Measurements from ENCODE around the gene ACLY. TPM values are rescaled to one million over a fixed set of nuclear protein-coding genes. Genes with fewer than 3 reads are reported as not detected.

Gene ACLY
- total and polyA plus RNA-seq, 2 experiments from 2014 or later = 101 to 157 TPM

- DNase-seq (ENCODE audit: low spot score) = no peak
- H3K9me3 ChIP-seq (ENCODE audit: low read depth) = no peaks in the 10 kb centered on the region
- H3K27ac ChIP-seq = no peak overlapping the region
- H3K27me3 ChIP-seq = no peaks in the 10 kb centered on the region
- 83% methylated on average over 11 of the region's 11 CpGs for WGBS (ENCODE audit: low lambda C conversion rate, missing lambda C conversion rate)
- H3K4me2 ChIP-seq = no peak overlapping the region
- no peak overlapping the region for H3K4me3 ChIP-seq
- H3K36me3 ChIP-seq (replicated peaks; ENCODE audit: insufficient read depth, low read depth) = peaks cover 3% of the 10 kb centered on the region
- no peak for TF ChIP-seq CTCF (IDR thresholded peaks at IDR 0.05; ENCODE audit: poor library complexity)
- no peak for TF ChIP-seq EZH2phosphoT487 (IDR thresholded peaks at IDR 0.05; ENCODE audit: low read depth, severe bottlenecking, unreplicated experiment)
- no peak for TF ChIP-seq EZH2 (IDR thresholded peaks at IDR 0.05; ENCODE audit: borderline replicate concordance)
- H3K9me2 ChIP-seq (replicated peaks; ENCODE audit: insufficient read depth) = no peaks in the 10 kb centered on the region
- peaks cover 2% of the 10 kb centered on the region for H3K79me2 ChIP-seq
- no peaks in the 10 kb centered on the region for H4K20me1 ChIP-seq (ENCODE audit: insufficient read depth, poor library complexity, severe bottlenecking)
- no peak overlapping the region for H2AFZ ChIP-seq
- peaks cover 10% of the 10 kb centered on the region for H3K4me1 ChIP-seq (ENCODE audit: insufficient read depth)
These were observed 17.1 kb downstream of the ACLY start for GRCh38 chr17:41901646-41902045.

GRCh38 chr17:41896726-41897125, 22.0 kb downstream of the ACLY start:
- 95% methylated on average over 6 of the region's 6 CpGs for WGBS (ENCODE audit: low lambda C conversion rate, missing lambda C conversion rate)
- Histone ChIP-seq H3K27ac (no peak overlapping the region), H3K4me1 (ENCODE audit: insufficient read depth) (peaks cover 13% of the 10 kb centered on the region), H3K9me2 (replicated peaks; ENCODE audit: insufficient read depth) (no peaks in the 10 kb centered on the region), H3K36me3 (replicated peaks; ENCODE audit: insufficient read depth, low read depth) (peaks cover 3% of the 10 kb centered on the region), H3K27me3 (no peaks in the 10 kb centered on the region), H2AFZ (no peak overlapping the region), H3K4me2 (no peak overlapping the region), H3K79me2 (no peaks in the 10 kb centered on the region), H4K20me1 (ENCODE audit: insufficient read depth, poor library complexity, severe bottlenecking) (peaks cover 6% of the 10 kb centered on the region), H3K9me3 (ENCODE audit: low read depth) (no peaks in the 10 kb centered on the region), H3K4me3 (no peak overlapping the region)
- no peak for TF ChIP-seq EZH2phosphoT487 (IDR thresholded peaks at IDR 0.05; ENCODE audit: low read depth, severe bottlenecking, unreplicated experiment)
- no peak for TF ChIP-seq EZH2 (IDR thresholded peaks at IDR 0.05; ENCODE audit: borderline replicate concordance)
- TF ChIP-seq CTCF (IDR thresholded peaks at IDR 0.05; ENCODE audit: poor library complexity) = no peak
- DNase-seq (ENCODE audit: low spot score) = no peak

- Histone ChIP-seq H3K4me1 (ENCODE audit: insufficient read depth) (peaks cover 13% of the 10 kb centered on the region), H3K9me3 (ENCODE audit: low read depth) (no peaks in the 10 kb centered on the region), H3K79me2 (no peaks in the 10 kb centered on the region), H3K4me3 (no peak overlapping the region), H3K9me2 (replicated peaks; ENCODE audit: insufficient read depth) (no peaks in the 10 kb centered on the region), H3K27me3 (no peaks in the 10 kb centered on the region), H3K36me3 (replicated peaks; ENCODE audit: insufficient read depth, low read depth) (peaks cover 3% of the 10 kb centered on the region), H3K27ac (peak overlapping the region; percentile 60), H3K4me2 (no peak overlapping the region), H2AFZ (no peak overlapping the region), H4K20me1 (ENCODE audit: insufficient read depth, poor library complexity, severe bottlenecking) (peaks cover 6% of the 10 kb centered on the region)
- TF ChIP-seq EZH2 (IDR thresholded peaks at IDR 0.05; ENCODE audit: borderline replicate concordance) (no peak), CTCF (IDR thresholded peaks at IDR 0.05; ENCODE audit: poor library complexity) (no peak), EZH2phosphoT487 (IDR thresholded peaks at IDR 0.05; ENCODE audit: low read depth, severe bottlenecking, unreplicated experiment) (no peak)
- 59% methylated on average over 5 of the region's 5 CpGs for whole genome bisulfite sequencing (ENCODE audit: low lambda C conversion rate, missing lambda C conversion rate)
- DNase-seq (ENCODE audit: low spot score) = no peak
These were observed 23.1 kb downstream of the ACLY start for GRCh38 chr17:41895617-41896016.
